ENCODE results near the gene ZBTB6.

DNA sequence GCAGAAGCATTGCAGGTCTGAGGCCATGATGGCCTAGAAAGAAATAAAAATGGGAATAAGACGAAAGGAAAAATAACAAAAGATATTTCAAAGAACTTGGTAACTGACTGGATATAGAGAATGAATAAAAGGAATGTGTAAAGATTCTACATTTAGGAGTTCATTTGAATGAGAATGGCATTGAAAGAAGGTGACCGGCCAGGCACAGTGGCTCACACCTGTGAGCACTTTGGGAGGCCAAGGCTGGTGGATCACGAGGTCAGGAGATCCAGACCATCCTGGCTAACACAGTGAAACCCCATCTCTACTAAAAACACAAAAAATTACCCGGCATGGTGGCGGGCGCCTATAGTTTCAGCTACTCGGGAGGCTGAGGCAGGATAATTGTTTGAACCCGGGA is 9.6 kb upstream of the ZBTB6 start:
- TF ChIP-seq POLR2A (IDR thresholded peaks at IDR 0.05; ENCODE audit: low read length) (no peak), GATA1 (IDR thresholded peaks at IDR 0.05; ENCODE audit: low read depth, low read length) (no peak)

Measured in erythroblast (primary cell).